ENCODE results near the gene MYLIP. TPM values are rescaled to one million over a fixed set of nuclear protein-coding genes. Genes with fewer than 3 reads are reported as not detected.

The MYLIP gene
- total RNA-seq, 1 experiment from 2014 or later, result 2.4 TPM

Other genes with a start within 250 kb of the MYLIP start
- gene GMPR, start 109.5 kb downstream of the MYLIP start, total RNA-seq (2014; rRNA removed; shearing (Covaris generic)), result 6.6 and 9.6 TPM in 2 replicates

All from A172 (cell line).